GM21529 (cell line): ENCODE measurements around the gene ARHGAP28.

Experiments used
- ATAC-seq: cut with Tn5 transposase; IDR thresholded peaks from one replicate; pipeline ENCODE4 v1.9.1; 2021; ENCODE audit not compliant: unreplicated experiment

ARHGAP28 gene

GRCh38 chr18:6865251-6865650, 135.7 kb downstream of the ARHGAP28 start:
- no peak for ATAC-seq

DNA sequence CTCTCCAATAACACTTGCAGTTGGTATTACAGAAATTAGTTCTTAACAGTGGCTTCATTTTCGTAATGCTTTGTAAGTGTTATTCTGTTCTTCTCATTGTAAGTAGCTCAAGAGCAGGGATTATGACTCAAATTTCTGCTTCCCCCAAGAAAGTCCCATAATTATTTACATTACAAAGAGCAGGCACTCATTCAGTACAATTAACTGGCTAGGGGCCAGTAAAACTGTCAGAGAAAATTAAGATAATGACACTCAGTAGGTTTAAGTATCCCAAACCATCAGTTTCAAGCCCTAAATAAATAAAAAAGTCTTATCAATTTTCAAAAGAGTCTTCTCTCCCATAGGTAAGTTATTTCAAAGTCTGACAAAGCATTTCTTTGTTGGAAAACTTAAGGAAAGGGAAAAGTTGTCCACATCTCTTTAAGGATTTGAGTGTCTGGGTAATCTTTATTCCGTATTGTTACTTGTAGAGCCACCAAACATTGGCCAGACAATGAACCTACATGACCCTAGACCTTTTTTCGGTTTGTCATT, 137.1 kb downstream of the ARHGAP28 start:
- ATAC-seq: no peak

DNA sequence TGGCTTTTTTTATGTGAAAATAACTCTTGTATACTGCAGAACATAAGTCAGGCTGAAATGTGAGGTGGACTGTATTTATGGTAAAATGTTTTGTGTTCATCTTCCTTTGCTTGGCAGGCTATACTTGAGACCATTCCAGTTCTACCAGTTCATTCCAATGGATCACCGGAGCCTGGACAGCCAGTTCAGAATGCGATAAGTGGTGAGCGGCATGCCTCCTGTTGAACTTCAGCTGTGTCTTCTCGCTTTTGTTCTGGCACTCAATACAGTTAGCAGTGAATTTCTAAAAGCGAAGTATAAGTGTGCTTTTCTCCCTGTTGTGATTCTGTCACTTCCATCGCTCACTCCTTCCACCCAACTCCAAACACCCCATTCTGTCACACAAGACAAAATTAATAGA, 138.5 kb downstream of the ARHGAP28 start:
- no peak for ATAC-seq

- ATAC-seq: no peak
Observed at GRCh38 chr18:6871566-6871965, 142.1 kb downstream of the ARHGAP28 start.

DNA sequence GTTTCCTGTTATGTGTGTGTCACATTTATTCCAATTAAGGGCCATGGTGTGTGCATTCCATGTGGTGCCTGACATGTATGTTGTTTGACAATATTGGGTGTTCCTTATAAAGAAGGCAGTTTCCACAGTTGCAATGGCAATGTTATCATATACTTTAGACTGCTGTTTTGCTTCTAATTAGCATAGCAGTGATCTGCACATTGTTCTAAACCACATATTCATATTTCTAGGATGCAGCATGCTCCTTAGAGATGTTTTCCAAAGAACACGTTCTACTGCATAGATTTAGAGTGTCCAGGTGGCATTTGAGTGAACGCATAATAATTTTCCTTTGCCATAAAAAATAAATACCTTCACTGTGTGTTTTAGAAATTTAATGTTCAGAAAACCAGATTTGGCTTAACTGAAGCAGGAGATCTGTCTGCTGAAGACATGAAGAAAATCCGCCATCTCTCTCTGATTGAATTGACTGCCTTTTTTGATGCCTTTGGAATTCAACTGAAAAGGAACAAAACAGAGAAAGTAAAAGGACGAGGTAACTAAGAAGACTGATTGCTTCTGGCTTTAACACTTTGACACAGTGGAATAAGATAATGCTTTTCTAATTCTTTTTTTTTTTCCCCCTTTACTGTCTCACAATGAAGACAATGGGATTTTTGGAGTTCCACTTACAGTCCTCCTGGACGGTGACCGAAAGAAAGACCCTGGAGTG, 143.7 kb downstream of the ARHGAP28 start:
- no peak for ATAC-seq

DNA sequence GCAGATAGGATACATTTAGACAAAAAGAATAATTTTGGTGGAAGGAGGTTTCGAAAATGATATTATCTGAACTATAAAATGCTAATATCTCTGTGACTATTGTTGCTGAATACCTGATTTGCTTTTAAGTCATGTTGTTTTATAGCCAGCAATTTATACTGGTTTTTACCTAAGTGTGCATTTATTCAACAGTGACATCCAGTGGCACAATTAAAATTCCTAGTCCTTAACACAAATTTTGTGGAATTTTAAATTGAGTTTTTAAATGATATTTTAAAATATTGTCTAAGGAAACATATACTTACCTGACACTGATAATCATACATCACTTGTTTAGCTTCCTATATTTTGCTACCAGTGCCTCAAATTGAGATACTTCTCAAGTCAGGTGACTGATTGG, 144.8 kb downstream of the ARHGAP28 start:
- ATAC-seq: no peak

DNA sequence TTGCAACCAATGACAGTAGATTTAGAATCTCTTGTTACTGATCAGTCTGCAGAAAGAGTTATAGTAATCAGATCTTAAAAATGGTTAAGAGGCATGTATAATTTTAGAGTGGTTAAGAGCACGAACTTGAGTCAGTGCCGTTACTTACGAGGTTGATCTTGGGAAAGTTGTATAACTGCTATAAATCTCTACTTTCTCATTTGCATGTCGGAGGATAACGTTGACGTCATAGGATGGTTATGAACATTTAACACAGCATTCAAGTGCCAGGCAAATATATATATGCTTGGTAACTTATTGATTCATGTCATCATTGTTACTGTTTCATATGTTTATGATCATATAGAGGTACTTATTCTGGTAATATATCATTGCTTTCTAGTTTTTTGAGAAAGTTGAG, 146.2 kb downstream of the ARHGAP28 start:
- ATAC-seq: no peak

DNA sequence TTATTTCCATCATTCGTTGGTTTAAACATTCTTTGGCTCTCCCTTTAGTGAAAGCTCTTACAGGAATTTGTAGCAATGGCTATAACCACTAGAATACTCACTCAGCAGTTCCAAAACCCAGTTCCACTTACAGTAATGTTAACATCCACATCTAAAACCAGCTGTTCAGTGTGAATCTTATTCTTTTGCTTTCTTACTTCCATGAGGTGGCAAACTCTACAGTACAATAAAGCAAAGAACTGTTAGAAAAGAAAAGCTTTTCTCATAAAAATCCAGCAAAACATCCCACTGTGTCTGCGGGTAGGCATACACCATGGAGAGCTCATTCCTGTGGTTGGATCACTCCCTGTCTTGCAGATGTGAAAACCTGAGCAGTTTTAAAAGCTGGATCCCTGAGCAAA, 147.1 kb downstream of the ARHGAP28 start:
- ATAC-seq: no peak

DNA sequence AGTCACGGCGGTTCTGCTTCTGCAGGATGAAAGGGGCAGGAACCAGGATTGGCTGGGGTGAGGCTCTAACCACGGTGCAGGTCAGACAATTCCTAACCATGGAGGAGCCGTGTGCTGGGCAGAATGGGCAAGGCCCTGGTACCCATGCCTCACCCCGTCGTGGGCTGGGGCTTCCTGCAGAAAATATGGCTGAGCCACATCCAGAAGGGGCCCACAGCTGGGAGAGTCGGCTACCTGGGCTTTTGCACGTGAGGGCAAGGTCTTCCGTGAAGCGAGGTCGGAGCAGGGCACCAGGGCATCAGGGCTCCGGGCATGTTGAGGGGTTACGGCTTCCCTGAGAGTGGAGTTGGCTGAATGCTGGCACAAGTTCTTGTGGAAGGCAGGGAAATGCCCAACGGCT, 147.8 kb downstream of the ARHGAP28 start:
- ATAC-seq: no peak

DNA sequence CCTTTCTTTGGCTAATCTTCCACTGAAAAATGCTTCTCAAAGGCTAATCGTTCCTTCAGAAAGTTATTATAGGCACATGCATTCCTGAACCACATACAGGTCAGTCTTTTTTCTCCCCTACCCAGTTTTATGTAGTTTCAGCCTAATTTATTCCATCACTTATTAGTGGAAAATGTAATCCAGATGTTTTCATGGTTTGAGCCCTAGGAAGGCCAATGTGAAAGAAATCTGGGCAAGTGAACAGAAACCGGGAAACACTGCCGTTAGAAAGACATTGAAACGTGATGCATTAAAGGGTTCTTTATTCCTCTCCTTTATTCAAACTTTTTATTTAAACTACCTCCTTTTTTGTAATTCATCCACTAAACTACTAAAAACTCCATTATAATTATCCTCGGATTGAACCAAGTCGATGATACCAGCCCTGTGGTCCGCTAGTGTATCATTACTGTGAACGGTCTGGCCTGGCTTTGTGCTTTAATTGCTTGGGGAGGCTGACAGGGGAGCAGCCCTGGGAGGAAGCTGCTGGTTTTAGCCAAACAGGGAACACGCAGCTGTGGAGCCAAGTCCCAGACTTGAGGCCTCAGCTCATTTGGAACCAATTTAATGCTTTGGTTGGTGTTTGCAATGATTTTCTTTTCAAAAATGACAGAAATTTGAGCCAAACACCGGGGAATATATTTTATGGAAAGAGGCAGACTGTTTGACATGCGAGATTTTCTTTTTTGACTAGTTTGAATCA, 149.2 kb downstream of the ARHGAP28 start:
- ATAC-seq: no peak

DNA sequence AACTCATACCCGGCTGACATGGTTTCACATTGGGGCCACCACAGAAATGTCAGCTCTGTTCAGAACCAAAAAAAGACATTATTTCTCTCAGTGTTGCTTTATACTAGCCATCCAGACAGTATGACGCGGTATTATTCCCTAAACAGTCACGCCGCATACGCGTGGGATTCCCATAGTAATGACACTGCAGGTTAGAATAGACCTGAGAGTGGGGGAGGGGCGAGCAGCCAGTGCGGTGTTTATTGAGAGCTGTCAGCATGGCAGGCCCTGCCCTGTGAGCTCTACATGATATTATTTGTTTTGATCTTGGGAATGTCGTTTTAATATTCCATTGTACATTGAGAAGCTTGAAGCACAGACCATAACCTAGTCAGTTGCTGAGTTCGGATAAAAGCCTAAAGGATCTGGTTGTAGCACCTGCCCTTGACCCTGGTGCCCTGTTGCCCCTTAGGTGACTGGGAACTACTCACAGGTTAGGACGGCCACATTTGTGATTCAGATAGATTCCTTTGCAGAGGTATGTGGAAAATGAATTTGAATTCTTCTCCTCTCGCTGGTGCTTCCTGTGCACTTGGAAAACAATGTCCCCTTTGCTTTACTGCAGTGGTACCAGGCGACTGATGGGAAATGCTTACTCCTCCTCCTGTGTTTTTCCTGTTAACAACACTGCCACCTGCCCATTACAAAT, 150.1 kb downstream of the ARHGAP28 start:
- ATAC-seq: no peak

DNA sequence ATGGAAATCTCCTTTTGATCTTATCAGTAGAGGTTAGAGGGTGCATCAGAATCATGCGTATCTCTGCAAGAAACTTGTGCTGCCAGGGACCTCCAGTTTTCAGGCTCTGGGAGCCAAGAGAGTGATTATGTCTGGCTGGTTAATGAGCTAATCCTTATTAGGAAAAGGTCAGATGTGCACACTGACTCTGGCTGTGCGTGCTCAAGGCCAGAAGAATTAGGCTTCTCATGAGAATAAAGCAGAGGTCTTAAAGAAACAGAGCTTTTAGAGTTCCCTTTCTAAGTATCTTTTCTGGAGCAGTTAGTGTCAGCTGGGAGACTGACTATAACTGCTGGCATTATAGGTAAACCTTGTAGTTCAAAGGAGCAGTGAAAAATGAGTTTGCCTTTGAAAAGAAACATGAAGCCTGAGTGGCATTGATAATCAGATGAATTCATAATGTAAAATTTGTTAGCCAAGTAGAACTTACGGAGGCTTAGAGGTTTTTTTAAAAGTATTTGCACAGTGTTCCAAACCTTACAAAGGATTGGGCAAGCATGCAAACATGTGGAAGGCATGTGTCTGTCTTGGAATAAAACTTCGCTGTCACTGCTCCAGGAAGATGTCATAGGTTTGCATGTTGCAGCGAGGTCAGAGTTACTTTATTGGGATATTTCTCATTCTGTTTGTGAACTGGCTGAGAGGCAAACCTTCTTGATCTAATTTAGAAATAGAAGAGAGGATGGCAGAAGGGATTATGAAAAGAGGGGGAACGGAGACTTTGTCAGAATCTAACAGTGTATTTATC, 151.7 kb downstream of the ARHGAP28 start:
- no peak for ATAC-seq

DNA sequence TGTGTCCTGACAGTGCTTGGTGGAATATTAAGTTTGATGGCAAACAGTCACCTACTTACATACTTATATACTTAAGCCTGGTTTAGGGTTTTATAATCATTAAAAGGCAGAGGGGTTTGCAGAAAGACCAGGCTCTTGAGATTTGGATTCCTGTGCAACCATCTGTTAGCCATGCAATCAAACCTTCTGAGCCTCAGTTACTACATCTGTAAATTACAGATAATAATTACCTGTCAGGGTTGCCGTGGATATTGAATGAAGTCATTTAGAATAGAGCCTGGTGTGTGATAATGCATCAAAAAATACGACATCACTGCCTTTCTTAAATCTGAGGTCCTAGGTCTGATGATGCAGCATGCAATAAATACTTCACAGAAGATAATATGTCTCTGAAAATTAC, 152.9 kb downstream of the ARHGAP28 start:
- no peak for ATAC-seq

DNA sequence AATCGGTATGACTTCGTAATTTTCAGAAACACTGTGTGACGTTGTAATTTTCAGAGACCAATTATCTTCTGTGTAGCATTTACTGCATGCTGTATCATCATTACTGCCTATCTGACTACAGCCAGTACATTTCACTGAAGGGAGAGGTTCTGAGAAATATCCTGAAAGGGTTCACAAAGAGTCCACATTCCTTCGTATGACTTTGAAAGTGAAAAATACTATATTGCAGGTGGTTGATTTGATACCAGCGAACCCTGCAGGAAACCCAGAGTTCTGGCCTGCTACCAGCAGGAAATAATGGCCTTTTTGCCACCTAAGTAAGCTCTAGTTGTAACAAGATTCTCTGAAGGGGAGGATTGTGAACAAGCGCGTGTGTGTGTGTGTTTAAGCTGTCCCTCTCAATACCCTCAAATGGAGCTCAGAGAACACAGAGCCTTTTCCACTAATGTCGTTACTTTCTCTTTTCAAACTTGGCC, 155.5 kb downstream of the ARHGAP28 start:
- no peak for ATAC-seq

DNA sequence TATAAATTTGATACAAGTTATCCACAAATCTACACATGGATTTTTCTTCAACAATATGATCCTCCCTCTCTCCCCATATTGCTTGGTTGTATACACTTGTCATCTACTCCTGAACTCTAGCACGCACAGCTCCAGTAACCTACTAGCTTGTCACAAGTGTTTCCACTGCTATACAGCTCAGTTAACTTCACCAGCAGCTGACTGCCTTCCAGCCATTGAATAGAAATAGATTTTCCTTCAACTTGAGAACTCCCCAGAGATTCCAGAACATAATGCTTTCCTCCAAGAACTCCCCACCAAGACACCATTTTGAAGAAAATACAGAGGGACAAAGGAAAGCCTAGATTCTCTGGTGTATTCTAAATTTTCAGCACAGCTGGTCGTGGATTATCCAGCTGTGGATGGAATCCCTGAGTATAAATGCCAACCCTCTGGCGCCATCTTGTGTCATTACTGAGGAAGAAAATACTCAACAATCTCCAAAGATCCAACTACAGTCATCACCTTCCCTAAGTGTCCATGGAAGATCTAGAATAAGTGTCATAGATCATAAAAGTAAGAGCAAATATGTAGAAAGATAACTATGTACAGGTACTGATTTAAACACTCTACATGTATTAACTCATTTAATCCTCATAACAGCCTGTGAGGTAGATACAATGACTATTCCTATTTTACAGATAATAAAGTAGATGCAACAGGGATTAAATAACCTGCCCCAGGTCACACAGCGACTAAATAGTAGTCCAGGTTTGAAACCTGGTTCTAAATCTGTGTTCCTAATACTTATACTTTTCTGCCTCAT, 156.7 kb downstream of the ARHGAP28 start:
- ATAC-seq: no peak

DNA sequence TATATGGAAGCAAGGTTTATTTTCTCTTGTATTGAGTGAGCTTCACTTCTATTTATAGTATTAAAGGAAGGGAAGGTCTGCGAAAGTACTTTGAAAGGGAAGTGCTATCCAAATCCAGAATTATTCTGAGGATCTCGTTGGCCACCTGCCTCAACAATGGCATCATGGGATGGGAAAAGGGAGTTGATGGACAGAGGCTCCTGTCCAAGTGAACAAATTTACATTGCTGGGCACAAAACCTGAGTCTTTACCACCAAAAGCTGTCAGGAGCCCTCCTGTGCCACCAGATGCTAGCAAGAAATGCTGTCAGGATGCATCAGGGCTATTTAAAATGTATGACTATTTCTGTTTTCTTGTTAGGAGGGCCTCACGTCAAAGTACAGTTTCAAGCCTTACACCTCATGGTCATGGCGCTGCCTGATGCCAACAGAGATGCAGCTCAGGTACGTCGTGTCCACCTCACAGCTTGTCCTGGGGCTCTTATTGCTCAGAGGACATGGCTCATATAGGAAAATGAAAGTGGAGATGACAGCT, 157.3 kb downstream of the ARHGAP28 start:
- ATAC-seq: no peak

- ATAC-seq: no peak
Observed at GRCh38 chr18:6891788-6892187, 162.3 kb downstream of the ARHGAP28 start.

- no peak for ATAC-seq
Observed at GRCh38 chr18:6901286-6901926, 171.9 kb downstream of the ARHGAP28 start.

GRCh38 chr18:6917072-6917471, 187.6 kb downstream of the ARHGAP28 start:
- ATAC-seq: no peak
